NB4 (cell line): Measurements from ENCODE around the gene TMEM59L.

ENCODE experiments used
- DNase-seq: peaks from one replicate; pipeline ENCODE4 v3.0.0; 2010; ENCODE audit warnings: low read depth
- H3K4me3 ChIP-seq: one replicate; pipeline ENCODE4 v1.5.1; 2011; ENCODE audit warnings: mild to moderate bottlenecking, low read depth, low read length, moderate library complexity
- CTCF ChIP-seq: IDR thresholded peaks from one replicate; pipeline ENCODE4 v1.5.1; 2012; ENCODE audit warnings: low read depth, low read length
- MYC ChIP-seq: IDR thresholded peaks from 2 replicates; pipeline ENCODE4 v1.6.1; 2011; ENCODE audit warnings: low read depth, low read length
- POLR2A ChIP-seq: IDR thresholded peaks from 2 replicates; pipeline ENCODE4 v1.6.1; 2011; ENCODE audit warnings: mild to moderate bottlenecking; ENCODE audit not compliant: insufficient read length; ENCODE audit errors: extremely low read depth
- TF ChIP-seq, protein P1 (sequence below): IDR thresholded peaks from 2 replicates; pipeline ENCODE4 v1.6.1; 2011; ENCODE audit warnings: low read depth, low read length

TMEM59L gene

DNA sequence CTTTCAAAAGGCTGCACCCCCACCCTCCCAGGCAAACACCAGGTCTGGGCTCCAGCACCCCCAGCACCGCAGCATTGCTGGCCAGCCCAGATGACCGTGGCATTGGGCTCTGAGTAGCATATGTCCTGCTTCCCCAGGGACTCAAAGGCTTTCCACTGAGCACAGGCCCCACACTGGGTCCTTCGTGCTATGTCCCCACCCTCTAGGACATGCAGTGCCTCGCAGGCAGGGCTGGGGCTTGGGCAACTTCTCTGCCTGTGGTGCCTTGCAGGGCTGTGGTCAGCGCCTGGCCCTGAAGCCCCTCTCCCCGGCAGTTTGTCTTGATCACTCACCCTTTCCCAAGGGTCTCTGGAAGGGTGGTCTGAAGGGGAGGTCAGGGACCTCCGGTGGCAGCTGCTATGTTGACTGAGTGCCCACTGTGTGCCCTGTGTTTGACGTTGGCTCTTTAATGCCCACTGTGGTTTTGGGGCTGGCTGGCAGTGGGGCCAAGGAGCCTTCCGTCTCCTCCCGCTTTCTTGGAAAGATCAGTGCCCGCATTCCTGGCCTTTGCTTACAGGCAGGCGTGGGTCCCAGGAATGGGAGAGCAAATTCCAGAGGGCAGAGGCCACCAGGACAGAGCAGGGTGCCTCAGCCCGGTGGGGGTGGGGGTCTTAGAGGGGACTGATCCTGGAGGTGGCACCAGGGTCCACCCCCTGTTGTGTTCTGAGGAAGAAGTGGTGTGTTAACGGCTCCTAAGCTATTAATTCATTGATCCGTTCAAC is 50.5 kb downstream of the TMEM59L start:
- DNase-seq: no peak
- no peak overlapping the region for H3K4me3 ChIP-seq
- TF ChIP-seq CTCF: no peak
- no peak for TF ChIP-seq MYC
- TF ChIP-seq, protein P1, sequence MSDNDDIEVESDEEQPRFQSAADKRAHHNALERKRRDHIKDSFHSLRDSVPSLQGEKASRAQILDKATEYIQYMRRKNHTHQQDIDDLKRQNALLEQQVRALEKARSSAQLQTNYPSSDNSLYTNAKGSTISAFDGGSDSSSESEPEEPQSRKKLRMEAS: no peak
- TF ChIP-seq POLR2A: no peak

DNA sequence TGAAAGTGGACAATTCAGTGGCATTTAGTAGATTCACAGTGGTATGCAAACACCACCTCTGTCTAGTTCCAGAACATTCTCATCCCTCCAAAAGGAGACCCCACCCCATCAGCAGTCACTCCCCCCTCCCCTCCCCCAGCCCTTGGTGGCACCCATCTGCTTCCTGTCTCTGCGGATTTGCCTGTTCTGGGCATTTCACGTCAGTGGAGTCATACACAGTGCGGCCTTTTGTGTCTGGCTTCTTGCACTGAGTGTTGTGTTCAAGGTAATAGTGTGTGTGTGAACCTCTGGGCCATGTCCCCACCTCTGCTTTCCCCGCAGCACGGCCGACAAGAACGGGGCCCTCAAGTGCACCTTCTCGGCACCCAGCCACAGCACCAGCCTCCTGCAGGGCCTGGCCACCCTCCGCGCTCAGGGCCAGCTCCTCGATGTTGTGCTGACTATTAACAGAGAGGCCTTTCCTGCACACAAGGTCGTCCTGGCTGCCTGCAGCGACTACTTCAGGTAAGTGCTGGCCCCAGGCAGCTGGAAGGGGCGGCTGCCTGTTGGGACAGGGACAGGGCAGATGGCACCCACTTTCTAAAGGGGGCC is 51.4 kb downstream of the TMEM59L start:
- TF ChIP-seq, protein P1: no peak
- TF ChIP-seq MYC: no peak
- no peak for TF ChIP-seq POLR2A
- no peak for TF ChIP-seq CTCF
- no peak overlapping the region for H3K4me3 ChIP-seq
- DNase-seq: no peak

DNA sequence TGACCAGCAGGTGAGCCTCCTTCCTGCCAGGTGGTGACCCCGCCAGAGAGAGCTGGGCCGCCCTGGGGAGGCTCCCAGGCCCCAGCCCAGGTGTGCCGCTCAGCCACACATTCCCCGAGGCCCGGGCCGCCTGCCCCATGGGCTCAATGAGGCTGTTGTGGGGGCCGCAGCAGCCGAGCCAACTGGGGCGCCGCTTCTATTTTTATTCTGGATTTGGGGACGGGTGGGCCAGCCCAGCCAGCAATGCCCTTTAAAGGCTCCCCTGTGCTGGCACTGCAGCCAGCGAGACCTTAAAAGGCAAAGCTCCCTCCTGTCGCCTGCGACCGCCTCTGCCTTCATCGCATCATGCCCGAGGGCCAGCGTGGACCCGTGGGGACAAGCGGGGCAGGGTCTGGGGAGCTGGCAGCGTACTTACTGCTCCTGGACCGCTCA is 53.1 kb downstream of the TMEM59L start:
- no peak for TF ChIP-seq POLR2A
- TF ChIP-seq, protein P1: no peak
- no peak for TF ChIP-seq CTCF
- no peak for TF ChIP-seq MYC
- H3K4me3 ChIP-seq: no peak overlapping the region

GRCh38 chr19:18666317-18666716 is 53.6 kb downstream of the TMEM59L start:
- H3K4me3 ChIP-seq: no peak overlapping the region
- TF ChIP-seq POLR2A (no peak), MYC (no peak), CTCF (no peak)
- TF ChIP-seq, protein P1: no peak
- DNase-seq: no peak

More for the DNA sequence above, 53.1 kb downstream of the TMEM59L start:
- DNase-seq: no peak

DNA sequence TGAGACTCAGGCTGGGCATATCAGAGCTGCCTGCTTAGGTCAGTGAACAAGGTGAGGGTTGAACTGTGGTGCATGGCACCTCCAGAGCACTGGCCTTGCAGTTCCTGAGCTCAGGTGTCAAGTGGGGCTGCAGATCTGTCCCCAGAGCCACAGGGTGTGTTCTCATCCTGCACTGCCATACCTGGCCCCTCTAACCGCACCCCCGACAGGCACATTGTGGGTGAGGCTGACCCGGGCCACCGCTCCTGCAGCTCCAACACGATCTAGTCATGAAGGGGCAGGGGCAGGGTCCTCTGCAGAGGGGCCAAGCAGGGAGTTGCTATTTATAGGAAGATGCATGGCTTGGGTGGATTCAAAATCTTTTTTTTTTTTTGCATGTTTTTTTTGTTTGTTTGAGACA is 54.1 kb downstream of the TMEM59L start:
- no peak for DNase-seq
- H3K4me3 ChIP-seq: no peak overlapping the region
- TF ChIP-seq CTCF (no peak), MYC (no peak), POLR2A (no peak)
- TF ChIP-seq, protein P1: no peak
